Peyer's patch (tissue), 4 donors: ENCODE results near the gene B4GAT1. TPM values are rescaled to one million over a fixed set of nuclear protein-coding genes. Genes with fewer than 3 reads are reported as not detected.

Source experiments
- DNase-seq, 3 donors: peaks; one replicate each; pipeline ENCODE4 v3.0.0-alpha.2; 2017 to 2019
- H3K27ac ChIP-seq, 4 donors: fragments of 200-600 bp; sonication (generic); one replicate each; pipeline ENCODE4 v1.5.1; 2016 to 2019
- H3K27me3 ChIP-seq, 2 donors: fragments of 200-600 bp; sonication (generic); one replicate each; pipeline ENCODE4 v1.5.1; 2019
- H3K36me3 ChIP-seq, 3 donors: fragments of 200-600 bp; sonication (generic); one replicate each; pipeline ENCODE4 v1.5.1; 2016 to 2019
- H3K4me1 ChIP-seq, 4 donors: fragments of 200-600 bp; sonication (generic); one replicate each; pipeline ENCODE4 v1.5.1; 2016 to 2019
- H3K4me3 ChIP-seq, 4 donors: fragments of 200-600 bp; sonication (generic); 1 replicate in 3 of 4; 2 replicates in 1 of 4; pipeline ENCODE4 v1.5.1; 2016 to 2019; ENCODE audit warnings: mild to moderate bottlenecking in 1 of 4
- H3K9me3 ChIP-seq, 4 donors: fragments of 200-600 bp; sonication (generic); one replicate each; pipeline ENCODE4 v1.5.1; 2016 to 2019; ENCODE audit warnings: mild to moderate bottlenecking in 1 of 4
- CTCF ChIP-seq, 6 experiments: fragments of 450-650 bp in 4 of 6; fragments of 200-600 bp in 2 of 6; sonication (generic) in 1 of 6; IDR thresholded peaks; one replicate each; pipeline ENCODE4 v1.5.1; 2017 to 2019; ENCODE audit warnings: antibody characterized with exemption in 6 of 6, mild to moderate bottlenecking in 3 of 6, moderate library complexity in 1 of 6
- POLR2A ChIP-seq, 2 donors: fragments of 450-650 bp; IDR thresholded peaks; one replicate each; pipeline ENCODE4 v1.5.1; 2017; ENCODE audit warnings: antibody characterized with exemption in 2 of 2, mild to moderate bottlenecking in 2 of 2, moderate library complexity in 2 of 2
- total RNA-seq, 4 donors: library from RNA; depleted of rRNA; stranded (reverse); fragments of >200 nt; gene quantifications; one replicate each; pipeline ENCODE4 v1.1.0, GENCODE V29; 2016

B4GAT1 gene
- total RNA-seq, 4 donors from 2014 or later: 1.7 to 21.9 (median 18.8) TPM

GRCh38 chr11:66314561-66315497 is 32.6 kb downstream of the B4GAT1 start:
- DNase-seq: no peak
- Histone ChIP-seq H3K9me3 (no peaks in the 10 kb centered on the region), H3K4me3 (peak overlapping the region in 1 of 4 donors; percentile 0), H3K27me3 (no peaks in the 10 kb centered on the region), H3K36me3 (no peaks in the 10 kb centered on the region), H3K27ac (peak overlapping the region; percentile 6 to 96 (median 92)), H3K4me1 (peaks cover 4 to 53% (median 24%) of the 10 kb centered on the region in 4 donors)
- TF ChIP-seq POLR2A (IDR thresholded peaks at IDR 0.05) (no peak), CTCF (IDR thresholded peaks at IDR 0.05) (no peak)

DNA sequence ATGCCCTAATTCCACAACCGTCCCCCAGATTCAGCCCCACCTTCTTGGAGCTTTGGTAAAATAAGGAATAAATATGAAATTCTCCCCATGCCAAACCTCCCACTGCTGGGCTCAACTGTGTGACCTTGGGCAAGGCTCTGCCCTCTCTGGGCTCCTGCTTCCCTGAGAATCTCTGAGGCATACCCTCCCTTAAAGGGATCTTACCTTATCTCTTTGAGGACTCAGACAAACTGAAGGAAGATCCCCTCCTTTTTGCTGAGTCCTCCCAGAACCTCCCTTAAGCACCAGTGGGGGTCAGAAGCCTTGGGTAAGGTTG is 33.3 kb downstream of the B4GAT1 start:
- peak overlapping the region in 1 of 4 donors; percentile 53 for H3K4me3 ChIP-seq

DNA sequence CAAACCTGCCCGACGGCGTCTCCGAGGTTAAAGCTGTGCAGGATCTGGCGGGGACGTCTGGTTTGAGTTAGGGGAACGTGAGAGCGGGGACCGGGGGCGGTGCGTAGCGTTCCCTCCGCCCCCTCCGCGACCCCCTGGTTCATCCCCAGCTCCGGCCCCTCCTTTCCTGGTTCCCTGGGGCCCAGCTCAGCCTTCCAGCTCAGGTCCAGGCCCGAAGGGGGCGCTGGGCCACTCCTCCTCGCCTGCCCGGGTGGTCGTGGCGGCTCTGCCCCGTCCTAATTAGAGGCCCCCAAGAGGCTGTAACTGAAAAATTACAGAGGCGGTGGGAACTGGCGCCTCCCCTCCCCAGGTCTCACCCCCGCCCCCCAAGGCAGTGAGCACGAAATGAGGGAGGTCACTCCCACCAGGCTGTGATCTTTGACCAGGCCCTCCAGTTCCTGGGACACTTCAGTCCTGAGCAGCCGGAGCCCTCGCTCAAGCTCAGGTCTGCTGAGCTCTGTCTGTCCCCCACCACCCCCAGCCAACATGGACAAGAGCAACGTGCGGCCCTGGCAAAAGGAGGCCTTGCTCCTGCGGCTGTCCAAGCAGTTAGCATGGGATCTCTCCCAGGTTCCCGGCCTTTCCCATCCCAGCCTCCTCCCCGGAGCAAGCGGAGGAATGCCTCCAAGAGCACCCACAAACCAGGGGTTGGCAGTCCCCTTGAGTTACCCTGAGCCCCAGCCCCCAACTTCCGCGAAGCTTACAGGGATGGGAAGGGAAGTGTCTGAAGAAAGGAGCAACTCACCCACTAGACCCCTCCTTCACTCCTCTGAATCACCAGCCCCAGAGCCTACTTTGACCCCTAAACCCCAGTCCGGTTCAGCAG is 33.9 kb downstream of the B4GAT1 start:
- H3K4me1 ChIP-seq: peaks cover 4 to 44% (median 20%) of the 10 kb centered on the region in 4 donors
- H3K27ac ChIP-seq: peak overlapping the region; percentile 88 to 96 (median 92)
- H3K4me3 ChIP-seq: peak overlapping the region; percentile 26 to 59 (median 53)
- H3K9me3 ChIP-seq: no peaks in the 10 kb centered on the region
- TF ChIP-seq CTCF (IDR thresholded peaks at IDR 0.05) (no peak), POLR2A (IDR thresholded peaks at IDR 0.05) (no peak)
- H3K36me3 ChIP-seq: no peaks in the 10 kb centered on the region
- DNase-seq: no peak
- H3K27me3 ChIP-seq: no peaks in the 10 kb centered on the region

More for the DNA sequence above, 33.3 kb downstream of the B4GAT1 start:
- no peak for TF ChIP-seq CTCF (IDR thresholded peaks at IDR 0.05)
- TF ChIP-seq POLR2A (IDR thresholded peaks at IDR 0.05): no peak
- Histone ChIP-seq H3K27me3 (no peaks in the 10 kb centered on the region), H3K36me3 (no peaks in the 10 kb centered on the region), H3K27ac (peak overlapping the region in 3 of 4 donors; percentile 91 to 96 (median 92)), H3K9me3 (no peaks in the 10 kb centered on the region), H3K4me1 (peaks cover 4 to 50% (median 24%) of the 10 kb centered on the region in 4 donors)
- no peak for DNase-seq

- Histone ChIP-seq H3K4me3 (peak overlapping the region; percentile 32 to 59 (median 53)), H3K27ac (peak overlapping the region; percentile 88 to 96 (median 92)), H3K36me3 (no peaks in the 10 kb centered on the region), H3K27me3 (no peaks in the 10 kb centered on the region), H3K9me3 (no peaks in the 10 kb centered on the region), H3K4me1 (peaks cover 4 to 36% (median 12%) of the 10 kb centered on the region in 4 donors)
- peak; percentile 100 for DNase-seq
- TF ChIP-seq CTCF (IDR thresholded peaks at IDR 0.05) (peak in 1 of 6 experiments; percentile 5), POLR2A (IDR thresholded peaks at IDR 0.05) (no peak)
Observed at GRCh38 chr11:66312549-66313320, 34.7 kb downstream of the B4GAT1 start.
